HG03175 (cell line): ENCODE results near the gene ARHGAP27.

Experiments used
- ATAC-seq: cut with Tn5 transposase; IDR thresholded peaks from one replicate; pipeline ENCODE4 v1.9.1; 2021; ENCODE audit warnings: mild to moderate bottlenecking, moderate library complexity; ENCODE audit not compliant: unreplicated experiment

Gene ARHGAP27

GRCh38 chr17:45386178-45386577 lies 46.5 kb downstream of the ARHGAP27 start:
- ATAC-seq: no peak

- no peak for ATAC-seq
These were observed 47.2 kb downstream of the ARHGAP27 start for GRCh38 chr17:45385331-45385997.

GRCh38 chr17:45384789-45385262 lies 47.8 kb downstream of the ARHGAP27 start:
- no peak for ATAC-seq

GRCh38 chr17:45384047-45384788 lies 48.5 kb downstream of the ARHGAP27 start:
- ATAC-seq: no peak

- no peak for ATAC-seq
These were observed 49.7 kb downstream of the ARHGAP27 start for GRCh38 chr17:45383003-45383402.

GRCh38 chr17:45382226-45382625 lies 50.4 kb downstream of the ARHGAP27 start:
- ATAC-seq: no peak

- ATAC-seq: no peak
These were observed 51.7 kb downstream of the ARHGAP27 start for GRCh38 chr17:45380991-45381390.

GRCh38 chr17:45380046-45380765 lies 52.5 kb downstream of the ARHGAP27 start:
- no peak for ATAC-seq

- no peak for ATAC-seq
These were observed 55.3 kb downstream of the ARHGAP27 start for GRCh38 chr17:45377401-45377800.

- ATAC-seq: no peak
These were observed 56.3 kb downstream of the ARHGAP27 start for GRCh38 chr17:45376171-45377005.

- no peak for ATAC-seq
These were observed 58.2 kb downstream of the ARHGAP27 start for GRCh38 chr17:45374501-45374900.

GRCh38 chr17:45372325-45372869 lies 60.3 kb downstream of the ARHGAP27 start:
- ATAC-seq: no peak

GRCh38 chr17:45371414-45372324 lies 61.0 kb downstream of the ARHGAP27 start:
- no peak for ATAC-seq

GRCh38 chr17:45370949-45371413 lies 61.7 kb downstream of the ARHGAP27 start:
- no peak for ATAC-seq

- no peak for ATAC-seq
These were observed 63.2 kb downstream of the ARHGAP27 start for GRCh38 chr17:45369421-45369820.

GRCh38 chr17:45368651-45369050 lies 64.0 kb downstream of the ARHGAP27 start:
- ATAC-seq: no peak

- no peak for ATAC-seq
These were observed 65.5 kb downstream of the ARHGAP27 start for GRCh38 chr17:45367216-45367615.

- no peak for ATAC-seq
These were observed 66.0 kb downstream of the ARHGAP27 start for GRCh38 chr17:45366691-45367090.

GRCh38 chr17:45366049-45366448 lies 66.6 kb downstream of the ARHGAP27 start:
- no peak for ATAC-seq
